Limb (tissue), 2 donors: ENCODE measurements around the gene RPS15.

Source experiments
- DNase-seq, 2 donors: peaks; one replicate each; pipeline ENCODE4 v3.0.0-alpha.2; 2016; ENCODE audit errors: extremely low spot score in 2 of 2

The RPS15 gene

DNA sequence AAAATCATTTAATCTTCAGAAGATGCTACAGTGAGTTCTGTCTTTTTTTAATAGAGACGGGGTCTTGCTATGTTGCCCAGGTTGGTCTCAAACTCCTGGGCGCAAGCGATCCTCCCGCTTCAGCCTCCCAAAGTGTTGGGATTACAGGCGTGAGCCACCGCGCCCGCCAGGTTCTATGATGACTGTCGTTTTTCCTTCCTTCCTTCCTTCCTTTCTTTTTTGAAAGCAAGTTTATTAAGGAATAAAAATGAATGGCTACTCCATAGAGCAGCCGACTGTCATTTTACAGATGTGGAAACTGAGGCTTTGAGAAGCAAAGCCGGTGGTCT, 36.3 kb upstream of the RPS15 start:
- no peak for DNase-seq

DNA sequence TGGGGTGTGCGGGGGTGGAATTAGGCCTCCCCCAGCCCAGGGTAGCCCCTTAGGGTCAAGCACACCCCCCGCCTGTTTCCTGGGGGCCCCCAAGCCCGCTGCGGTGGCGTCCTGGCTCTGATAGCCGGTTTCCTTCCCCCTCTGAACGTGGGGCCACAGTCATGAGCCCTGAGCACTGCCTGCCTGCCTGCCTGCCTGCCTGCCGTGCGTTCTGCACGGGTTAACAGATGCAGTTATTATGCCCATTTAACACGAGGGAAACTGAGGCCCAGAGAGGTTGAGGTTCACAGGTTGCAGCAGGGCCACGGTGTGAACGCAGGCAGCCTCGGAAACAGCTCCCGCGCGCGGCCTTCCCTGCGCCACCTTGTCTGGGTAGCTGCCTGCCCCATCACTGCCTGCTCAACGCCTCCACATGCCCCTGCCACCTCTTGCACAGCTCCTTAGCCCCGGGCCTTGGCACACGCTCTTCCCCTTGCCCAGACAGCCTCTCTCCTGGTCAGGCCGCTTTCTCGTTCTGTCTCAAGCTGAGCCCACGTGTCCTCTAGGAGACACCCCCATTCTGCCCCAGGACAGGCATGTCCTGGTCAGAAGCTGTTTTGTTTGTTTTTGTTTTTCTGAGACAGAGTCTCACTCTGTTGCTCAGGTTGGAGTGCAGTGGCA, 35.7 kb upstream of the RPS15 start:
- DNase-seq, result no peak

DNA sequence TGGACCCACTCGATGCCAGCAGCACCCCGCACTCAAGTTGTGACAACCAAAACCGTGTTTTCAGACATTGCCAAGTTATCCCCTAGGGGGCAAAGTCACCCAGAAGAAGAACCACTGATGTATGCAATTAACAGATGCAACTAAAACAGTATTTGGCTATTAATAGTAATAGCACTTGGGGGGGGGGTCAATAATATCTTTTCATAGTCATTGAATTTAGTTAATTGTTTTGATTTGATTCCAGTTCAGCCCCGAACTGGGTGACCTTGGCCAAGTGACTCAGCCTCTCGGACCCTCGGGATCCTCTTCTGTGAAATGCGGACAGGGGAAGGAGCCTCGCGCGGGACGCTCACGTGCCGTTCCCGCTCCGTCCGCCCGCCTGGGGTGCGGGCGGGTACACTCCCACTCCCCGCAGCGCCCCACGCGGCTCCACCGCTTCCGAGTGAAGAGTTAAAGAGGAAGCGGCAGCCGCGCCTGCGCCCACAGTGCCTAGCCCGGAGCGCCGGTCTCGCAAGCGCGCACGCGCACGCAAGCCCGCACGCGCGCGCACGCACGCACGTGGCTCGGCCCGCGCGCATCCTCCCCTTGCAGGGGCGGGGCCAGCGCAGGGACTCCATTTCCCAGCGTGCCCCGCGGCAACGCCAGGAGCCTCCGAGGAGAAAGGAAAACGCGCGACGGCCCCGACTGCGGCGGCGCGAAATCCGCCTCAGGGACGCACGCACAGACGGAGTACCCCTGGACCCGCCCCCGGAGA, 31.2 kb upstream of the RPS15 start:
- peak; percentile 99 for DNase-seq

DNA sequence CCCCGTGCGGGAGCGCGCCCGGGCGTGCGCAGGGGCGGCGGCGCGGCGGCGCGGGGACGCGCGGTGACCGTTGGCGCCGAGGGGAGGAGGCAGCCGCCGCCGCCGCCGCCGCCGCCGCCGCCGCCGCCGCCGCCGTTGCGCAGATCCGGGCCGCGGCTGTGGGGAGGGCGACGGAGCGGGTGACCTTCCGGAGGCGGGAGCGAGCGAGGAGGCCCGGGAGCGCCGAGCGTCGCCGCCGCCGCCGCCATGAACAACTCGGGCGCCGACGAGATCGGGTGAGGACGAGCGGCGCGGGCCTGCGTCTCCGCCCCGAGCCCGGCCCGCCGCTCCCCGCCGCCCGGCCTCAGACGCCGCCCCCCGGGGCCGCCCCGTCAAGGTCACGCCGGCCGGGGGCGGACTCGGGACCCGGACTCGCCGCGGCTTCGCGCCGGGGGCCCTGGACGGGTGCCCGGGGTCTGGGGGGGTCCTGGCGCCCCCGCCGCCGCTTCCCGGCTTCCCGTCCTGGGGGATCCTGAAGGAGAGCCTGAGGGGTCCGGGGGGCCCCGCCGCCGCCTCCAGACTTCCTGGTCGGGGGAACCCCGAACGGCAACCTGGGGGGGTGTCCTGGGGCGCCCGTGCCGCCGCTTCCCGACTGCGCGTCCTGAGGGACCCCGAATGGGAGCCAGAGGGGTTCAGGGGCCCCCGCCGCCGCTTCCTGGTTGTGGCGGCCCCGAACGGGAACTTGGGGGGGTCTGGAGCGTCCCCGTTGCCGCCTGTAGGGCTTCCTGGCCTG, 30.5 kb upstream of the RPS15 start, which contains the start of gene DAZAP1:
DAZAP1 (plus strand) TSS at position 59 of the 772 bp plus-strand sequence; CDS start at position 247, 188 bp downstream.
- peak in 1 of 2 donors; percentile 70 for DNase-seq

DNA sequence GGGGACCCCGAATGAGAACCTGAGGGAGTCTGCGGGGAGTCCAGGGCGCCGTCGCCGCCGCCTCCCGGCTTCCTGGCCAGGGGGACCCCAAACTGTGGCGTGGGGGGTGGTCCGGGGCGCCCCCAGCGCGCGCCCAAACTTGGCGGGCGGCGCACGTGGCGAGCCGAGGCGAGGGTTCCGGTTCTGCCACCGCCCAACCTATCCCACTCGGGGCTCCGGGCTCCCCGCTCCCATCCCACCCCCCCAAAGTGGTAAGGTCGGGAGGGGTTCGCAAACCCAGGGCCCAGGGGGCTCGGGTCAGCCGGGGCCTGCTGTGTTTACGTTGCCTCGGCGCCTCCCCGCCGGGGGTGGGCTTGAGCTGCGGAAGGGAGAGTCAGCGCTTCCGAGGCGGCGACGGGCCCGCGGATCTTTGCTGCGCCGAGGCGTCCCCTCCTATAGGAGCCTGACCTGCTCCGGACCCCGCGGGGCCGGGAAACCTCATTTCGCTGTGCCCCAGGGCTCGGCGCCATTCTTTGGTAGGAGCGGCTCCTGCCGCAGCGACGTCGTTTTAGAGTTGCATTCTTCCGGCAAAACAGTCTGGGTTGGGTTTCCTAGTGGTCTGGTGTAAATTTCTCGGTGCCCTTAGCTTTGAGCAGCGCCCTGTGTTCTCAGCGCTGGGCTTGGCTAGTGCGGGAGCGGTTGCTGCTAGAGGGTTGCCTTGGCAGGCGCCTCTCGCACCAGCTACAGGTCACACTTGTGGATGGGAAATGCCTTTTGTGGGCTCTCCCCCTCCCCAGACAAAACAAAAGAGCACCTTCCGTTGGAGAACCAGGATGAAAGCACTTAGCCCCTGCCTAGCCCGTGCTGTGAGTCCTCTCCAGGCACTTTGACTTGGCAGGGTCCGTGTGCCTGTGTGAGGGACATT, 29.6 kb upstream of the RPS15 start:
- peak in 1 of 2 donors; percentile 66 for DNase-seq

DNA sequence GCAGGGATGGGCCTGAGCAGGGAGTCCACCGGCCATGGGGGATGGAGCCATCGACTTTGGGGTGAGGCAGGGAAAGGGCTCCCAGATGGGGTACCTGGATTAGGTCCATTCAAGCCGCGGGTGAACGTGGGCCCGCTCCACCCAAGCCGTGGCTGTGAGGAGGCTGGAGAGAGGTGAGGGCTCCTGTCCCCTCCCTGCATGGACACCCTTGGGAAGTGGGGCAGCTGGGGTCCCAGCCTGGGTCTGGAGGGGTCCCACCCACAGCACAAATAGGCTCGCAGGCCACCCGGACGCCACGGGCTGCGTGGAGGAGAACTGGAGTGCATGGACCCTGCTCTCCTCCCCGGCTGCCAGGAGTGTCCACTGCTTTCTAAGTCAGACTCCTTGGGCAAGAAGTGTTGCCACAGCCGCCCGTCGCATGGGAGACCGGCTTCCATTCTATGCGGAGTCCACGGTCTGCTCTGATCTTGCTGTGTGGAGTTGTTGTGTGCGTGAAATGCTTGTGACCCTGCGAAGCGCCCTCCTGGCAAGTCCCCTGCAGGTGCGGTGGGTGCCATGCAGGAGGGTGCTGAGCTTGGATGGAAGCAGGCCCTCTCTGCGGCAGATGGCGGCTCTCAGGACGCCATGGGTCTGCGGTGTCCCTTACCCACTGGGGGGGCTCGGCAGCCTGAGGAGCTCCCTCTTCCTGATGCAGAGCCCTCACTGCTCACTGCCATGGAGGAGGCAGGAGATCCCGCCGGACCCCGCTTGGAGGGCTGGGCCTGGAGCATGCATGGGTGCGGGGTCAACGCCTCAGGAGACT, 28.8 kb upstream of the RPS15 start:
- no peak for DNase-seq

DNA sequence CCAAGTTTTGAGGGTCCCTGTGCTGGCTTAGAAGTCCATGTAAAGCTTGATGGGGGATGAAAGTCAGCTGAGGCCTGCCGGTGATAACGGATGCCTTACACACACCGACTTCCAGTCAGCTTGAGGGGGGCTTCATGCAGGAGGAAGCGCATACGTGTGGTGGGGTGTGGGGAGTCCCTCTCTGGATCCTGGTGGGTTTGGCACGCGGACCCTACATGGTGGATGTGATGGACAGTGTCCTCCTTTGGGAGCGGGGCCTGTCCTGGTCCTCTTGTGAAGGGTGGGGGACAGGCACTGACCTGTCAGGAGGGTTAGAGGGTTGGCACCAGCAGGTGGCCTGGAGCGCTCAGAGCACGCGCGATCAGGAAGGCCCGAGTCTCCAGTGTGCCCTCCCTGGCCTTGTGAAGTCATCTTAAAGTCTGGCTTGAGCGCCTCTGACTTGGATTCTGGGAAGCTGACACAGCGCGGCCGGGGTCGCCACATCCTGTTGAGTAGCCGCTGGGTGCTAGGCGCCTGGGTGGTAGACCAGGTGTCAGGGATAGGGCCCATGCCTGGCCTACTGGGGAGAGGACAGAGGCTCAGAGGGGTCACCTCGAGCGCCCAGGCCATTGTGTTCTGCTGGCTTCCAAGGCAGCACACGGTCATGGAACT, 27.9 kb upstream of the RPS15 start:
- no peak for DNase-seq

DNA sequence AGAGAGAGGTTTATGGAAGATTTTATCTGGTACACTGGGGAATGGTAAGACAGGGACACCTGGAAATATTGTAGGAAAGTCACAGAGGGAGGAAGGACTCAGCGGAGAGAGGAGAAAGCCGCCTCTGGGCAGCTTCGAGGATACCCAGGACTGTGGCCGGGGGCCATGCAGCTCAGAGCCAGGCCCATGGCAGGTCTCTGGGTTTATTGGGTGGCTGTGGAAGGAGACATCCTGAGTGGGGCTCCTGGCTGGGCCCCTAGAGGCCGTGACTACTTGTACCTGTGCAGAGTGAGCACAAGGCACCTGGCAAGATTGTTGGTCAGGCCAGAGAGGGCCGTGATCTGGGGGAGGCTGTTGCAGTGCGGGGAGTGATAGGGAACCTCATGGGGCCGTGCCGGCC, 27.4 kb upstream of the RPS15 start:
- no peak for DNase-seq

DNA sequence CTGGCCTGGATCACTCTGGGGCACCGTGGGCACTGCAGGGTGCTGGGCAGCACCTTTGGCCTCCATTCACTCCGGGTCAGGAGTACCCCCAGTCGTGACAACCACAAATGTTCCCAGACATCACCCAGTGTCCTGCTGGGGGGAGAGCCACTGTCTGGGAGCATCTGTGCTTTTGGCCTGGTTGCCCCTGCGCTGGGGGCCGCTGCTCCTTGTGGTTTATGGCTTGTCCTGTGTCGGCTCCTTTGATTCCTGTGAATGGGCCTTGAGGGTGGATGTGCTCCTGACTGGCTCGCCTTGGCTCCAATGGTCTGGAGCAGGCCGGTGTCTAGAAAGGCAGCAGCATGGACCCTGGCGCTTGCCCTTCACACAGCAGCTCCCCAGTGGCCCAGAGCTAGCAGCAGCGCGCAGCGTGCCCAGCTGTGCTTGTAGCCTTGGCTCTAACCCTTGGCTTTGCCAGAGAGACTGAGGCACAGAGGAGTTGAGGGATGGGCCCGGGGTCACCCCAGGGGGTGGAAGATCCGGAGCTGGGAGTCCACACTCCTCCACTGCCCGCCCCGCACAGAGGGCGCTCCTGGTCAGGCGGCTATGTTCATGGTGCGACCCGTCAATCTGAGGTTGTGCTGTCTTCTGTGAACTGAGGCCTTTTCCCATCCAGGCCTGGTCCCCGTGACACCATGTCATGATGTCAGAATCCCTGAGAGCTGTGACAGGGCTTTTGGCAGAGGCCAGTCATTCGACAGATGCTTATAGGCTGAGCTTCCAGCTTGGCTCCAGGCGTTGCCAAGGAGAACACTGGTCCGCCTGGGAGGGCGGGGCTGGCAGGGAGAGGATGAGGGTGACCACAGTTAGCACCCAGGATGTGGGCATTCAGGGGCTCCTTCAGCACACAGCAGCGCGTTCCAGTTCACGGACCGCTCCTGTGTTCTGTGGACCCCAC, 26.7 kb upstream of the RPS15 start:
- no peak for DNase-seq

DNA sequence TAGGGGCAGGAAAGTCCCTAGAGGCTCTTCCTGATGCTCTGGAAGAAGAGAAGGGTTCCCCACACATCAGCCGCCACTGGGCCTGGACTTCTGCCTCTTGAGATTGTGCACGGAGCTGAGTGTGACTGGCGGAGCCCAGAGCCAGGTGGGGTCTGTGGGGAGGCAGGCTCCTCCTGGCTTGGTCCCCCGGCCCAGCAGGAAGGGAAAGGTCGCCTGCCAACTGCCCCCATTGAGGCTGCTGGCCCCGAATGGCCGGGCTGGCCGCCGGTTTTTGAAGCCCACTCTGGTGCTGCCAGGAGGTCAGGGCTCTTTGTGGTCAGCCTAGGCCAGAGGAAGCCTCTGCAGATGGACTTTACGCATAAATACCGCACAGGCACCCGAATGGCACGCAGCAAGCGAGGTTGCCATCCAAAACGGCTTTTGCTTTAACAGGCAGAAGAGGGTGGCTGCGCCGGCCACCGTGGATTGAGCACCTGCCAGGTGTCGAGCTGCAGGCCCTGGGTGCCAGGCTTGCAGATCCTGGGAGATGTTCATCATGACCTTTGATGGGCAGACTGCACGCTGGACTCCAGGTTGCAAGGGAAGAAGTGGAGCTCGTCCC, 25.8 kb upstream of the RPS15 start:
- DNase-seq, result no peak

DNA sequence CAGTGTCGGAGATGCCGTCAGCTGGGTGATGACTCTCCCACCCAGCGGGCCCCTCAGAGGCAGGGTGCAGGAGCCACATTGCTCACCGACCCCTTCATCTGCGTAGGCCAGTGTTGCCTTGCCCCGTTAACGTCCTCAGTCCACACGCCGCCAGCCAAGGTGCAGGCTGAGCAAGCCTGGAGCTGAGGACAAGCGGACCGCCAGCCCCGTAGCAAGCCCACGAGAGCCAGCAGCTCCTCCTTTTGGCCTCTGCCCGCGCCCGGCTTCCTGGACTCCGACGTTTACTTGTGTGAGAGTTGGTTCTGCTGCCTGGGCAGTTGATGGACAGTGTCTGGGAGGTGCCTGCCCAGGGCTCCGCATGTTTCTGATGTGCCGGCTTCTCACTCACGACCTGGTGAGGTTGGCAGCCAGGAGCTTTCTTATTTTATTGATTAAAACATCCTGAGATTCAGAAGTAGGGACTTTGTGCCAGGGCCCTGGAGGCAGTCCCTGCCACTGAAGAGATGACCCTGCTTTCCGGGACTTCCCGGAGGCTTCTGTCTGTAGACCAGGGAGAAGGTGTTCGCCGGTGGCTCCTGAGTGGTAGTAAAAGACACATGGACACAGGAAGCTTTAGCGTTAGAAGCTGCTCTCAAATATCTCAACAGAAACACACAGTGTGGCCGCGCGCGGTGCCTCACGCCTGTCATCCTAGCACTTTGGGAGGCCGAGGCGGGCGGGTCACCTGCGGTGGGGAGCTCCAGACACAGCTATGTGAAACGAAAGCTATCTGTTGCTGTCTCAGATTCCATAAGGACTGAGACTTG, 25.0 kb upstream of the RPS15 start:
- DNase-seq, result no peak

DNA sequence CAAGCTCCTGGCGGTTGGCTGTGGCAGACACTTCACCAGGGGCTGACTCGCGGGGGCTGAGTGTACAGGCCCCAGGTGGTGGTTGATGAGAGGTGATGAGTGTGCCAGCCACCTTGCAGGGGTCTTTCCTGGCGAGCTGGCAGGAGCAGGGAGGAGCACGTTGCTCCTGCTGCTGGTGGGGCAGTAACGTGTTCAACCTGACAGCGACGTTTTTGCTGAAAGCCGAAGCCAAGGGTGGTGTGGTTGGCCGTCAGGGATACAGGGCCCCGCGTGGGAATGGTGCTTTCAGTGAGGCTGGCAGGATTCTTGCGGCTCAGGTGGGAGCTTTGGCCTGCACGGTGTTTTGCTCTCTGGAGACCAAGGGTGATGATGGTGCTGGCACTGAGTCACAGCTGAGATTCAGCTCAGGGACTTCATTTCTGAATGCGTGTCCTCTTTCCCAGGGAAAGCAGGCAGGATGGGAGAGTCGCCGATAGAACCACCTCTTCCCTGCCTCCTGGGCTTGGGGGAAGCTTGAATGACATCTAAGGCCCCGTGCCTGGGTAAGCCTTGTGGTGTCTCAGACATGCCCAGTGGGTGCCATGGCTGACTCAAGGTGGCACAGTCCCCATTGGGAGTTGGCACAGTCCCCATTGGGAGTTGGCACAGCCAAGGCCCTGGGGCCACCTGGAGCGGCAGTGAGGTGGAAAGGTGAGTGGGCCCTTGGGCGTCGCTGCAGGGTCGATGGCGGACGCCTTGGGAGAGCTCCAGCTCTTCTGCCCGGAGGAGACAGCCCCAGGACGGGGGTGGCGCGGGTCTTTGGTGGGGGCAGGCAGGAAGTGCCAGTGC, 22.0 kb upstream of the RPS15 start:
- no peak for DNase-seq

DNA sequence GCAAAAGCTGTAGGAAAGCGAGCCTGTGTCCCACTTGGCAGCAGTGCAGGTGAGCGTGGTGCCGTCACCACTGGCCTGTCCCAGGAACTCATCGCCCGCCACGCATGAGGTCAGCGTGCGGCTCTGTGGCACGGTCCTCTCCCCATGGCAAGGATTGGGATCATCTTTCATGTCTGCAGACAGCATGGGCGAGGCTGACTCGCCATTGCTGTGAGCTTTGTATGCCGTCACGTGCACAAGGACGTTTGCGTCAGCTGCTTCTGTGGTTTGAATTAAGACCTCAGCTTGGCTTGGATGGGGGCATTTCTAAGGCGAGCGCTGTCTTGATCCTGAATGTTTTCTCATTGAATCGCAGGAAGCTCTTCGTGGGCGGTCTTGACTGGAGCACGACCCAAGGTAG, 21.1 kb upstream of the RPS15 start:
- DNase-seq, result no peak

DNA sequence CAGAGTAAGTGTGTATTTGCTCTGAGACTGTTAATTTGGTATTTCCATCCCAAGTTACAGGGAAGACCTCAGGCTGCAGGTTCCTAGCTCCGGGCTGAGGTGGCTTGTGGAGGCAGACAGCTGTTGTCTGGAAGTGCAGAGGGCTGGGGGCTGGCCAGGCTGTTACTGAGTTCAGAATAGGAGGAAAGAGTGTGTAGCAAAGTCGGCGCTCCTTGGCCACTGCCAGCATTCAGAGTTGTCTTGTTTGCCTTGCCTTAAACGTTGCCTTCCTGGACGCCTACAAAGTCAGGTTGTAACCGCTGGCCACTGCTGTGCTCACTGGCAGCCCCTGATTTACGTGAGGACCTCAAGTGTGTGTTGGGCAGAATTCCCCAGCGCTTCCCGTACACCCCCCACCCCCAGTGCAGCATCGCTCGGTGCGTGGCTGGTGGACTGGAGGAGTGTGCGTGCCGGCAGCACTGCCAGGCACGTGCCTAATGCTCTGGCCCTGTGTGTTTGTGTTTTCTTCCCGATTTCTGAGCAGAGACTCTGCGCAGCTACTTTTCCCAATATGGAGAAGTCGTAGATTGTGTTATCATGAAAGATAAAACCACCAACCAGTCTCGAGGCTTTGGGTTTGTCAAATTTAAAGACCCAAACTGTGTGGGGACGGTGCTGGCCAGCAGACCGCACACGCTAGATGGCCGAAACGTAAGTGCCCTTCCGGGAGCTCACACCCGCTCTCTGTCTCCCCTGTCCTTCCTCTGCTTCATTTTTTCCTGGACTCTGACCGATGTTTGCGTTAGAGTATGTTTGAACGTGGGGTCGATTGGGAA, 20.3 kb upstream of the RPS15 start:
- DNase-seq, result no peak

DNA sequence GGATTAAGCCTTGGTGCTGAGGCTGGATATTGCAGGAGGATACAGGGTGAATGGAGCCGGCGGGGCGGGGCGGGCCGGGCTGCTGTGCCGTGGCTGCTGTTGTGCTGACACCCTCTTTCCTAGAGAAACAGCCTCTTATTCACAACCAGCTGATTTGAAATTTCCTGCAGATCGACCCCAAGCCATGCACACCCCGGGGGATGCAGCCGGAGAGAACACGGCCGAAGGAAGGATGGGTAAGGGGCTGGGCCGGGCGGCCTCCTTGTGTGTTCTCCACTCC, 19.8 kb upstream of the RPS15 start:
- DNase-seq, result no peak
